ENCODE results near the gene ASL. TPM values are rescaled to one million over a fixed set of nuclear protein-coding genes. Genes with fewer than 3 reads are reported as not detected.
A peak's percentile ranks its signal among the peaks of the same experiment; 100 is the strongest.
"Not testable (repeated sequence)": the region's sequence is repeated elsewhere in the genome, so short reads cannot be mapped to it uniquely, and the experiment has no call there.

The ASL gene
- 21.8 TPM for polyA plus RNA-seq (2012; ENCODE audit: low read depth, missing spikeins)

GRCh38 chr7:66075590-66076461 is at the start of gene ASL:
Gene ASL, plus strand, starts transcription at chr7:66075819. Its CDS starts 263 bp downstream, at chr7:66076082.
- DNase-seq (ENCODE audit: insufficient read length, low spot score) (peak; percentile 100), FAIRE-seq (peak; percentile 95)
- peak; percentile 59 for TF ChIP-seq TAF1 (IDR thresholded peaks at IDR 0.05; ENCODE audit: low read depth, low read length)
- TF ChIP-seq SPI1 (IDR thresholded peaks at IDR 0.05; ENCODE audit: low read depth, low read length) = no peak
- peak; percentile 55; the same call in 1 of the 2 replicates for TF ChIP-seq POLR2A (IDR thresholded peaks at IDR 0.05; ENCODE audit: low read depth, low read length)
- TF ChIP-seq POLR2AphosphoS5 (IDR thresholded peaks at IDR 0.05; ENCODE audit: low read depth, low read length) = 0 out of 2 replicates have a peak, but pooled peaks have one; percentile 26
- peak; percentile 7; the same call in 1 of the 2 replicates for TF ChIP-seq POU2F2 (IDR thresholded peaks at IDR 0.05; ENCODE audit: low read depth, low read length)
- TF ChIP-seq PAX5 (IDR thresholded peaks at IDR 0.05; ENCODE audit: insufficient read depth, low read length, severe bottlenecking) = no peak

- not testable (repeated sequence) for FAIRE-seq; DNase-seq (ENCODE audit: insufficient read length, low spot score)
These were observed 47.3 kb upstream of the ASL start for GRCh38 chr7:66028342-66028741.

GRCh38 chr7:66033471-66034385 is 41.9 kb upstream of the ASL start:
- no peak for TF ChIP-seq POLR2AphosphoS5 (IDR thresholded peaks at IDR 0.05; ENCODE audit: low read depth, low read length)
- TF ChIP-seq SPI1 (IDR thresholded peaks at IDR 0.05; ENCODE audit: low read depth, low read length) = no peak
- no peak for TF ChIP-seq PAX5 (IDR thresholded peaks at IDR 0.05; ENCODE audit: insufficient read depth, low read length, severe bottlenecking)
- no peak for DNase-seq (ENCODE audit: insufficient read length, low spot score)
- no peak for FAIRE-seq

GRCh38 chr7:66034436-66035010 is 41.1 kb upstream of the ASL start:
- not testable (repeated sequence) for DNase-seq (ENCODE audit: insufficient read length, low spot score); FAIRE-seq

GRCh38 chr7:66036382-66036781 is 39.2 kb upstream of the ASL start:
- TF ChIP-seq TAF1 (IDR thresholded peaks at IDR 0.05; ENCODE audit: low read depth, low read length) (no peak), SPI1 (IDR thresholded peaks at IDR 0.05; ENCODE audit: low read depth, low read length) (no peak), POU2F2 (IDR thresholded peaks at IDR 0.05; ENCODE audit: low read depth, low read length) (no peak), PAX5 (IDR thresholded peaks at IDR 0.05; ENCODE audit: insufficient read depth, low read length, severe bottlenecking) (no peak), POLR2A (IDR thresholded peaks at IDR 0.05; ENCODE audit: low read depth, low read length) (no peak)
- FAIRE-seq (no peak), DNase-seq (ENCODE audit: insufficient read length, low spot score) (no peak)

GRCh38 chr7:66036788-66037187 is 38.8 kb upstream of the ASL start:
- FAIRE-seq (no peak), DNase-seq (ENCODE audit: insufficient read length, low spot score) (no peak)
- TF ChIP-seq SPI1 (IDR thresholded peaks at IDR 0.05; ENCODE audit: low read depth, low read length) = no peak

GRCh38 chr7:66039094-66039670 is 36.4 kb upstream of the ASL start:
- DNase-seq (ENCODE audit: insufficient read length, low spot score) (no peak), FAIRE-seq (no peak)
- TF ChIP-seq PAX5 (IDR thresholded peaks at IDR 0.05; ENCODE audit: insufficient read depth, low read length, severe bottlenecking) (no peak), POLR2A (IDR thresholded peaks at IDR 0.05; ENCODE audit: low read depth, low read length) (no peak), TAF1 (IDR thresholded peaks at IDR 0.05; ENCODE audit: low read depth, low read length) (no peak), POU2F2 (IDR thresholded peaks at IDR 0.05; ENCODE audit: low read depth, low read length) (no peak), POLR2AphosphoS5 (IDR thresholded peaks at IDR 0.05; ENCODE audit: low read depth, low read length) (no peak), SPI1 (IDR thresholded peaks at IDR 0.05; ENCODE audit: low read depth, low read length) (no peak)

- FAIRE-seq = no peak
- DNase-seq (ENCODE audit: insufficient read length, low spot score) = peak; percentile 31
- TF ChIP-seq POU2F2 (IDR thresholded peaks at IDR 0.05; ENCODE audit: low read depth, low read length) = no peak
- TF ChIP-seq POLR2A (IDR thresholded peaks at IDR 0.05; ENCODE audit: low read depth, low read length) = no peak
- TF ChIP-seq TAF1 (IDR thresholded peaks at IDR 0.05; ENCODE audit: low read depth, low read length) = no peak
- TF ChIP-seq PAX5 (IDR thresholded peaks at IDR 0.05; ENCODE audit: insufficient read depth, low read length, severe bottlenecking) = no peak
- TF ChIP-seq POLR2AphosphoS5 (IDR thresholded peaks at IDR 0.05; ENCODE audit: low read depth, low read length) = no peak
- TF ChIP-seq SPI1 (IDR thresholded peaks at IDR 0.05; ENCODE audit: low read depth, low read length) = no peak
These were observed 31.7 kb upstream of the ASL start for GRCh38 chr7:66043681-66044497.

GRCh38 chr7:66044498-66044854 is 31.1 kb upstream of the ASL start:
- FAIRE-seq; DNase-seq (ENCODE audit: insufficient read length, low spot score): not testable (repeated sequence)

Data from GM12891 (cell line).